Endothelial cell (in vitro differentiated cells): Measurements from ENCODE around the gene LEP. TPM values are rescaled to one million over a fixed set of nuclear protein-coding genes. Genes with fewer than 3 reads are reported as not detected.
"Not testable (repeated sequence)": the region's sequence is repeated elsewhere in the genome, so short reads cannot be mapped to it uniquely, and the experiment has no call there.

Experiments used
- DNase-seq: peaks from one replicate; pipeline ENCODE4 v3.0.0; 2021; ENCODE audit warnings: low spot score
- H3K27ac Mint-ChIP-seq: one replicate; pipeline ENCODE4 v1.8.0; 2021; ENCODE audit warnings: mixed read lengths, inconsistent platforms; ENCODE audit not compliant: unreplicated experiment
- H3K27me3 Mint-ChIP-seq: one replicate; pipeline ENCODE4 v1.8.0; 2021; ENCODE audit warnings: mild to moderate bottlenecking, moderate library complexity, mixed read lengths, inconsistent platforms; ENCODE audit not compliant: unreplicated experiment
- H3K36me3 Mint-ChIP-seq: one replicate; pipeline ENCODE4 v1.8.0; 2021; ENCODE audit warnings: mild to moderate bottlenecking, low read depth, mixed read lengths, inconsistent platforms; ENCODE audit not compliant: unreplicated experiment
- H3K4me1 Mint-ChIP-seq: one replicate; pipeline ENCODE4 v1.8.0; 2021; ENCODE audit warnings: mild to moderate bottlenecking, mixed read lengths, inconsistent platforms; ENCODE audit not compliant: unreplicated experiment
- H3K4me3 Mint-ChIP-seq: one replicate; pipeline ENCODE4 v1.8.0; 2021; ENCODE audit warnings: mild to moderate bottlenecking, mixed read lengths, inconsistent platforms; ENCODE audit not compliant: unreplicated experiment
- H3K9me3 Mint-ChIP-seq: one replicate; pipeline ENCODE4 v1.8.0; 2021; ENCODE audit warnings: mixed read lengths, inconsistent platforms; ENCODE audit not compliant: unreplicated experiment
- total RNA-seq: library from RNA; stranded (reverse); fragmentation: NEBNext Ultra II Directional; extraction: Animal tissue kit (Norgen Biotek cat#: 25700); gene quantifications from one replicate; pipeline ENCODE4 v1.2.1, GENCODE V29; 2021; ENCODE audit not compliant: unreplicated experiment
- TF ChIP-seq, protein P1 (sequence below): fragments of 200-600 bp; sonication (generic); IDR thresholded peaks from one replicate; pipeline ENCODE4 v1.5.0; 2021; ENCODE audit warnings: antibody characterized with exemption; ENCODE audit not compliant: unreplicated experiment

Gene LEP
- total RNA-seq, 1 donor from 2014 or later, result not detected

DNA sequence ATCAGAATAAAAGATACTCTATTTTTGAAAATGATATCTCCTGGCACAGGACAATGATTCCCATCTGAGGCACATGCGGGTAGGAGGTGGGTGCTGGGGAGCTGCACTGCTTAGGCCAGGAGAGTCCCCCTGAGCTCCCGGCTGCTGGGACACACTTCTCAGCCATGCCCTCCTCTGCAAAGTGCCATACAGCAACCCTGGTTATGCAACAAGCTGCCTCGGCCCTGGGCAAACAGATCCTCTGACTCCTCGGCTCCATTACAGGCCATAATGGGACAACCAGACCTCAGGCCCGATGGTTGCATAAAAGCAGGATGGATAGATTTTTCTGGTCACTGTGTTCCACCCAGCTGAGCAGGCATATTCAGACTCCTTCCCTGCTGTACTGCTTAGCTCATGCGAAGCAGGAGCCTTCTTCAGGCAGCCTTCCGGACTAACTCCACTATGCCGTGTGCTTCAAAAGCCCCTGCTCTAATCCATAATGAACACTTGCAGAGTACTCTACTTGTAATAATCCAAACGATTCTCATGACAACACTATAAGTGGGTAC, 6.5 kb upstream of the LEP start:
- peaks cover 3% of the 10 kb centered on the region for H3K27me3 Mint-ChIP-seq
- H3K36me3 Mint-ChIP-seq, result peaks cover 7% of the 10 kb centered on the region
- DNase-seq, result no peak
- peaks cover 5% of the 10 kb centered on the region for H3K4me1 Mint-ChIP-seq
- peaks cover 13% of the 10 kb centered on the region for H3K9me3 Mint-ChIP-seq
- no peak overlapping the region for H3K4me3 Mint-ChIP-seq
- TF ChIP-seq, protein P1, sequence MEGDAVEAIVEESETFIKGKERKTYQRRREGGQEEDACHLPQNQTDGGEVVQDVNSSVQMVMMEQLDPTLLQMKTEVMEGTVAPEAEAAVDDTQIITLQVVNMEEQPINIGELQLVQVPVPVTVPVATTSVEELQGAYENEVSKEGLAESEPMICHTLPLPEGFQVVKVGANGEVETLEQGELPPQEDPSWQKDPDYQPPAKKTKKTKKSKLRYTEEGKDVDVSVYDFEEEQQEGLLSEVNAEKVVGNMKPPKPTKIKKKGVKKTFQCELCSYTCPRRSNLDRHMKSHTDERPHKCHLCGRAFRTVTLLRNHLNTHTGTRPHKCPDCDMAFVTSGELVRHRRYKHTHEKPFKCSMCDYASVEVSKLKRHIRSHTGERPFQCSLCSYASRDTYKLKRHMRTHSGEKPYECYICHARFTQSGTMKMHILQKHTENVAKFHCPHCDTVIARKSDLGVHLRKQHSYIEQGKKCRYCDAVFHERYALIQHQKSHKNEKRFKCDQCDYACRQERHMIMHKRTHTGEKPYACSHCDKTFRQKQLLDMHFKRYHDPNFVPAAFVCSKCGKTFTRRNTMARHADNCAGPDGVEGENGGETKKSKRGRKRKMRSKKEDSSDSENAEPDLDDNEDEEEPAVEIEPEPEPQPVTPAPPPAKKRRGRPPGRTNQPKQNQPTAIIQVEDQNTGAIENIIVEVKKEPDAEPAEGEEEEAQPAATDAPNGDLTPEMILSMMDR, result no peak
- H3K27ac Mint-ChIP-seq, result no peak overlapping the region

DNA sequence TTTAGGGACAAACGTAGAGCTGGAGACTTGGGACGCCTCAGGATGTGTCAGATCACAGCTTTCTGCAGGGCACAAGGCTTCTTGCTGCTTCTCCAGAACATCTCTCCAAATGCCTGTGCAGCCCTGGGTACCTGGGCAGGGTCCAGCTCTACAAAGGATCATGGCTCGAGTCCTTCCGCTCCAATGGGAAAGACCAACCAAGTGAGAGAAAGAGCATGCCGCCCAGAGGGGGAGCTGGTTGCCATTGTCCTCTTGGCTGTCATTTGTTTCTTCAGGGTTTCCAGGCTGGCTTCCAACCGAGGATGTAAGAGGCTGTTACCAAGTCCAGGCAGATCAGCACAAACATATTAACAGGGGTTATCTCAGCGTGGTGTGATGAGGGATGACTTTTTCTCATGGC, 5.6 kb upstream of the LEP start:
- Mint-ChIP-seq H3K36me3 (peaks cover 10% of the 10 kb centered on the region), H3K4me1 (peaks cover 5% of the 10 kb centered on the region), H3K4me3 (no peak overlapping the region), H3K9me3 (peaks cover 14% of the 10 kb centered on the region), H3K27me3 (peaks cover 3% of the 10 kb centered on the region), H3K27ac (no peak overlapping the region)
- DNase-seq, result no peak
- TF ChIP-seq, protein P1, result no peak

DNA sequence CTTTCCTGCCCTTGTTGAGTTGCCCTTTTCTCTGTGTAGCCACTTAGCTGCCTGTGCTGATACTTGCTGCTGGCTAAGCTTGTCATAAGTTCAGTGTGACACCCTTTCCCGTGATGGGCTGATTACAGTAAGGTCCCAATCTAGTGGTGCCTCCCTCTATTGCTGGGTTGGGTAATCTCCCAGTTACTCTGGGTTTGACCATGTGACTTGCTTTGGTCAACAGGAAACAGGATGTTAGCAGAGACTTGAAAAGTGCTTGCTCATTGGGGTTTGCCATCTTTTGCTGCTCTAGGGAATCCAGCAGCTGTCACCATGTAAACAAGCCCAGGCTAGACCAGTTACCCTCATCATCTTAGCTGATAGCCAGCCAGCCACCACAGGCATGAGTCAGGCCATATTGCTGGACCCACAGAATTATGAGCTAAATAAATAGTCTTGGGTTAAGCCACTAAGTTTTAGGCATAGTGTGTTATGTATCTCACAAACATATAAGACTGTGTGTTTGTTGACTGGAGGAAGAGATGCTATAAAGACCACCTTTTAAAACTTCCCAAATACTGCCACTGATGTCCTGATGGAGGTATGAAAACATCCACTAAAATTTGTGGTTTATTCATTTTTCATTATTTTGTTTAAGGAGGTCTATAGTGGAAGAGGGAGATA, 4.0 kb upstream of the LEP start:
- Mint-ChIP-seq H3K36me3 (peaks cover 10% of the 10 kb centered on the region), H3K27me3 (peaks cover 3% of the 10 kb centered on the region), H3K4me3 (no peak overlapping the region), H3K4me1 (peaks cover 5% of the 10 kb centered on the region), H3K9me3 (peaks cover 14% of the 10 kb centered on the region), H3K27ac (peak overlapping the region; percentile 79)
- no peak for DNase-seq
- TF ChIP-seq, protein P1, result no peak

DNA sequence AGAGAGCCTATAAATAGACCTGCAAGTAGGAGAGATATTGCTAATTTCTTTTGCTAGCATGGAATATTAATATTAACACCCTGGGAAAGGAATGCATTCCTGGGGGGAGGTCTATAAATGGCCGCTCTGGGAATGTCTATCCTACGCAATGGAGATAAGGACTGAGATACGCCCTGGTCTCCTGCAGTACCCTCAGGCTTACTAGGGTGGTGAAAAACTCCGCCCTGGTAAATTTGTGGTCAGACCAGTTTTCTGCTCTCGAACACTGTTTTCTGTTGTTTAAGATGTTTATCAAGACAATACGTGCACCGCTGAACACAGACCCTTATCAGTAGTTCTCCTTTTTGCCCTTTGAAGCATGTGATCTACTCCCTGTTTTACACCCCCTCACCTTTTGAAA, 1.9 kb upstream of the LEP start:
- DNase-seq, H3K27ac Mint-ChIP-seq, H3K4me1 Mint-ChIP-seq, H3K27me3 Mint-ChIP-seq, H3K4me3 Mint-ChIP-seq: not testable (repeated sequence)
- peaks cover 14% of the 10 kb centered on the region for H3K9me3 Mint-ChIP-seq
- H3K36me3 Mint-ChIP-seq, result peaks cover 10% of the 10 kb centered on the region

DNA sequence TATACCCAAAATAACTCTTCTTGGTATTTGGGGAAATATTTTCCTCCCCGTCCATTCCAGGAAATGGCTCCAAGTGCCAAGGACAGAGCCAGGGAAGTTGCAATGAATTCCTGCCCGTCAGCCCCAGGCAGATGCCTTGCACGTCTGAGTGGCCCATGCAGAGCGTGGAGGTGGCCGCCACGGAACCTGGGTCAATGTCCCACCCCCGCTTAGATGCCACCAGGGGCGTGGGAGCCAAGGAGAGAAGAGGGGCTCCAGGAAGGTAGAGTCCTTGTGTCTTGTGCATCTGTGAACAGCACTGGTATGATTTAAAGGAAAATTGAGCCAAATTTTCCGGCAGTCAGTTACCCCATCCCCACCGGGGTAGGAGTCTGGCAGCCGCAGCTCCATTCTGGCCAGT, 1.6 kb downstream of the LEP start:
- H3K4me3 Mint-ChIP-seq, result no peak overlapping the region
- H3K9me3 Mint-ChIP-seq, result peaks cover 14% of the 10 kb centered on the region
- no peak overlapping the region for H3K27ac Mint-ChIP-seq
- peaks cover 14% of the 10 kb centered on the region for H3K36me3 Mint-ChIP-seq
- H3K4me1 Mint-ChIP-seq, result peaks cover 2% of the 10 kb centered on the region
- peaks cover 5% of the 10 kb centered on the region for H3K27me3 Mint-ChIP-seq
- TF ChIP-seq, protein P1, result no peak
- no peak for DNase-seq
